PC-3 (cell line): ENCODE results near the gene PLPPR3. TPM values are rescaled to one million over a fixed set of nuclear protein-coding genes. Genes with fewer than 3 reads are reported as not detected.
"Not testable (repeated sequence)": the region's sequence is repeated elsewhere in the genome, so short reads cannot be mapped to it uniquely, and the experiment has no call there.

ENCODE experiments used
- ATAC-seq: fragments of 200-7000 bp; cut with Tn5 transposase; 2 replicates; pipeline ENCODE4 v1.9.1; 2020; ENCODE audit warnings: mild to moderate bottlenecking, moderate library complexity
- BruUV-seq: library from RNA; stranded (reverse); fragments of 400-500 nt; replicated peaks from 2 replicates; lab custom pipeline; 2021; lab: Mats Ljungman, UMichigan
- CTCF ChIA-PET: fragments of 300-600 bp; sonication (Branson Sonifier 250); formaldehyde crosslinking; loops from one replicate; lab custom pipeline; 2022; ENCODE audit warnings: antibody characterized with exemption; lab: Charles Lee
- POLR2A ChIA-PET: fragments of 300-600 bp; sonication (Branson Sonifier 250); formaldehyde crosslinking; loops from one replicate; lab custom pipeline; 2022; ENCODE audit warnings: antibody characterized with exemption; ENCODE audit not compliant: unreplicated experiment; lab: Charles Lee
- DNase-seq: peaks from one replicate; pipeline ENCODE4 v3.0.0-alpha.2; 2015
- H2AFZ ChIP-seq: fragments of 300-600 bp; sonication (generic); 2 replicates; pipeline ENCODE4 v1.6.0; 2016; ENCODE audit warnings: antibody characterized with exemption, low read length
- H3F3A ChIP-seq: fragments of 300-600 bp; sonication (generic); one replicate; pipeline ENCODE4 v1.6.0; 2017; ENCODE audit warnings: antibody characterized with exemption, low read length, control low read depth, mild to moderate bottlenecking; ENCODE audit not compliant: unreplicated experiment
- H3K27ac ChIP-seq: fragments of 300-600 bp; sonication (generic); 2 replicates; pipeline ENCODE4 v1.5.1; 2016; ENCODE audit warnings: mild to moderate bottlenecking, low read length
- H3K27me3 ChIP-seq: fragments of 300-600 bp; sonication (generic); 2 replicates; pipeline ENCODE4 v1.6.1; 2016; ENCODE audit warnings: low read length, mixed read lengths
- H3K36me3 ChIP-seq: fragments of 300-600 bp; sonication (generic); 2 replicates; pipeline ENCODE4 v1.6.1; 2016; ENCODE audit warnings: low read depth, mixed run types, low read length, mixed read lengths
- H3K4me1 ChIP-seq: fragments of 300-600 bp; sonication (generic); 2 replicates; pipeline ENCODE4 v1.5.1; 2016; ENCODE audit warnings: low read length; ENCODE audit not compliant: insufficient read depth
- H3K4me2 ChIP-seq: fragments of 300-600 bp; sonication (generic); 2 replicates; pipeline ENCODE4 v1.6.0; 2016; ENCODE audit warnings: low read length
- H3K4me3 ChIP-seq: fragments of 300-600 bp; sonication (generic); 2 replicates; pipeline ENCODE4 v1.5.1; 2016; ENCODE audit warnings: mild to moderate bottlenecking, low read length, mixed read lengths
- H3K79me2 ChIP-seq: fragments of 300-600 bp; sonication (generic); 2 replicates; pipeline ENCODE4 v1.6.1; 2017; ENCODE audit warnings: low read length, mixed read lengths
- H3K9ac ChIP-seq: fragments of 300-600 bp; sonication (generic); 2 replicates; pipeline ENCODE4 v1.6.0; 2016; ENCODE audit warnings: mild to moderate bottlenecking, low read length
- H3K9me2 ChIP-seq: fragments of 300-600 bp; sonication (generic); replicated peaks from 2 replicates; pipeline ENCODE4 v1.6.1; 2016; ENCODE audit warnings: mixed run types, low read length, mixed read lengths
- H3K9me3 ChIP-seq: fragments of 300-600 bp; sonication (generic); 2 replicates; pipeline ENCODE4 v1.6.1; 2016; ENCODE audit warnings: low read length, mixed read lengths
- H4K20me1 ChIP-seq: fragments of 300-600 bp; sonication (generic); 2 replicates; pipeline ENCODE4 v1.6.1; 2016; ENCODE audit warnings: low read length, mixed read lengths
- CTCF ChIP-seq: fragments of 300-600 bp; sonication (generic); conservative IDR thresholded peaks from 2 replicates; pipeline ENCODE4 v1.5.1; 2017; ENCODE audit warnings: antibody characterized with exemption, low read depth, mild to moderate bottlenecking, low read length
- EZH2 ChIP-seq: fragments of 300-600 bp; sonication (generic); IDR thresholded peaks from one replicate; pipeline ENCODE4 v1.6.1; 2017; ENCODE audit warnings: antibody characterized with exemption, mild to moderate bottlenecking, low read length; ENCODE audit not compliant: unreplicated experiment
- EZH2phosphoT487 ChIP-seq: fragments of 300-600 bp; sonication (generic); IDR thresholded peaks from 2 replicates; pipeline ENCODE4 v1.6.1; 2018; ENCODE audit warnings: mild to moderate bottlenecking, antibody characterized with exemption, low read length, borderline replicate concordance
- intact Hi-C: fragments of 100-400 bp; cut with micrococcal nuclease; formaldehyde crosslinking; loops from 2 replicates; pipeline ENCODE4 v1.9.0; 2023
- total RNA-seq: library from RNA; depleted of rRNA; stranded (reverse); fragments of >200 nt; gene quantifications from 2 replicates; pipeline ENCODE4 v1.2.3, GENCODE V29; 2014

Gene PLPPR3
- total RNA-seq, 1 experiment from 2014 or later, result not detected

GRCh38 chr19:854549-854948 lies 32.8 kb upstream of the PLPPR3 start:
- no peaks in the 10 kb centered on the region for H4K20me1 ChIP-seq
- H3K27me3 ChIP-seq, result no peaks in the 10 kb centered on the region
- DNase-seq (no peak), ATAC-seq (no peak)
- BruUV-seq, result no TSS peak
- ChIA-PET CTCF (no interaction called here), POLR2A (no interaction called here)
- no peak overlapping the region for H3K4me2 ChIP-seq
- H3K9me2 ChIP-seq, result no peaks in the 10 kb centered on the region
- no peak overlapping the region for H2AFZ ChIP-seq
- no peak overlapping the region for H3K9ac ChIP-seq
- no peak overlapping the region for H3K4me3 ChIP-seq
- H3K9me3 ChIP-seq, result no peaks in the 10 kb centered on the region
- H3K4me1 ChIP-seq, result no peaks in the 10 kb centered on the region
- intact Hi-C loops, result no loop called here
- H3K36me3 ChIP-seq, result no peaks in the 10 kb centered on the region
- no peak for TF ChIP-seq EZH2phosphoT487
- TF ChIP-seq CTCF, result no peak
- TF ChIP-seq EZH2, result no peak
- H3K79me2 ChIP-seq, result no peaks in the 10 kb centered on the region
- no peak overlapping the region for H3K27ac ChIP-seq
- H3F3A ChIP-seq, result no peaks in the 10 kb centered on the region

GRCh38 chr19:853614-854220 lies 32.0 kb upstream of the PLPPR3 start:
- H3K9ac ChIP-seq, POLR2A ChIA-PET, H3K27ac ChIP-seq, H4K20me1 ChIP-seq, H3K27me3 ChIP-seq, BruUV-seq, H3K4me2 ChIP-seq, ATAC-seq, H3K4me3 ChIP-seq, H3K79me2 ChIP-seq, H3K9me3 ChIP-seq, H3K9me2 ChIP-seq, CTCF ChIA-PET, DNase-seq, intact Hi-C loops, H3F3A ChIP-seq, H2AFZ ChIP-seq, H3K36me3 ChIP-seq, H3K4me1 ChIP-seq: not testable (repeated sequence)

GRCh38 chr19:853014-853585 lies 31.3 kb upstream of the PLPPR3 start:
- CTCF ChIA-PET, result no interaction called here
- no peak for ATAC-seq
- Histone ChIP-seq H3K4me3 (no peak overlapping the region), H3K9ac (no peak overlapping the region), H3K9me2 (no peaks in the 10 kb centered on the region), H2AFZ (no peak overlapping the region), H3K27me3 (peaks cover 4% of the 10 kb centered on the region), H3F3A (no peaks in the 10 kb centered on the region), H3K36me3 (no peaks in the 10 kb centered on the region), H3K9me3 (no peaks in the 10 kb centered on the region), H3K4me2 (no peak overlapping the region), H3K79me2 (no peaks in the 10 kb centered on the region), H4K20me1 (no peaks in the 10 kb centered on the region), H3K4me1 (no peaks in the 10 kb centered on the region), H3K27ac (no peak overlapping the region)
- no TSS peak for BruUV-seq
- intact Hi-C loops, result no loop called here
- TF ChIP-seq CTCF (no peak), EZH2phosphoT487 (no peak), EZH2 (no peak)
- POLR2A ChIA-PET, result no interaction called here
- no peak for DNase-seq
